T-helper 2 cell treated with Interferon-gamma antibody and Interleukin-4, amounts not matched to agents 100 ng/mL and 5 ng/mL, for 36 hours (primary cell): ENCODE data around the gene ZNF277. TPM values are rescaled to one million over a fixed set of nuclear protein-coding genes. Genes with fewer than 3 reads are reported as not detected.

Source experiments
- intact Hi-C: fragments of 100-400 bp; cut with micrococcal nuclease; formaldehyde crosslinking; loops from one replicate; pipeline ENCODE4 v1.15.1; 2023
- total RNA-seq: library from RNA; stranded (reverse); gene quantifications from 2 replicates; pipeline ENCODE4 v1.2.3, GENCODE V29; 2022

ZNF277 gene
- total RNA-seq, 1 donor from 2014 or later = 15.7 TPM

DNA sequence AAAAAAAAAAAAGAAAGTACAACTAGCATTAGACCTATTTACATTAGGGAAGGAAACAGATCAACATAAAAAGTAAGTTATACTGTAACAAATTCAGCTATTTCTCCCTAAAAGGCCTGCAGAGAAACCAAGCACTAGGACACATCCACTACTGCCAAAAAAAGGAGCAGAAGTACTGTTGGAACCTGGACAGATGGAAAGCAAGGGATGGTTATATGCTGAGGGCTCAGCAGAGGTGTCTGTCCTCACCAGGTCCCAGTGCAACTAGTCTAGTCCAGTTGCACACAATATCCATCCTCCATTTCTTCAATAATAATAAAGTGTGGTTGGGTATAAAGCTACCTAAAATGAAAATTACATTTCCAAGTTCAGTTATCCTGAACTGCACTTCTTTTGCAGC lies 140.6 kb downstream of the ZNF277 start:
- intact Hi-C loops = no loop called here

DNA sequence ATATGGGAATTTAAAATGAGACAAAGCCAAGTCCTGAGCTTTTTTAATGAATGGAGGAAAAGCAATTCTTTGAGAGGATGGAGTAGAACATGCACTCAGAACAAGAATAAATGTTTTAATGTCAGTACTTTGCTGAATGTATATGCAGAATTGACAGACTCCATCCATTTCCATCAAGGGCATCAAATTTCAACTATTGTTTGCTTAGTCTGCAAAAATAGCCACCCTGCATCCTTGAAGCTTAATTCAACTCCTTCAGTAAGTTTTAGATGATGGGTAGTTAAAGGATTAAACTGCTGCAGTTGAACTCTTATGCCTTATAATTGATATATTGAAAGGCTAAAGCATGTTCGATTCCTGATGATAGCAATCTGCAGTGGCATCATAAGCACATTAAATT lies 144.1 kb downstream of the ZNF277 start:
- intact Hi-C loops = no loop called here

DNA sequence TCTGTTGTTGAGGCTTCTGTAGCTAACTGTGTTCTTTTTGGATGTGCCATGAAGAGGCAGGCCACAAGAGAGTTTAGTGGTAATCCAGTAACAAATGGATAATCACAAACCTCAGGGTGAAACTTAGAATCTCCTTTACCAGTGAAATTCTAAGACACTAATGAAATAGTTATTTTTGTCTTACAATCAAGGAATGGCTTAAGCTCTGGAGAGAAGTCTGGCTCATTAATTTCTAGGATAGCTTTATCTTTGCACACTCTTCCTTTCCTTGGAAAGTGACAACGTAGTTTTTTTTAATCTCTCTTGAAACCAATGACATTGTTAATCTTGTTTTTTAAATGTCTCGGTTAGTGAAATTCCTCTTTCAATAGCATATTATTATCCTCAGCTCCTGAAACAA lies 150.1 kb downstream of the ZNF277 start:
- intact Hi-C loops = no loop called here

DNA sequence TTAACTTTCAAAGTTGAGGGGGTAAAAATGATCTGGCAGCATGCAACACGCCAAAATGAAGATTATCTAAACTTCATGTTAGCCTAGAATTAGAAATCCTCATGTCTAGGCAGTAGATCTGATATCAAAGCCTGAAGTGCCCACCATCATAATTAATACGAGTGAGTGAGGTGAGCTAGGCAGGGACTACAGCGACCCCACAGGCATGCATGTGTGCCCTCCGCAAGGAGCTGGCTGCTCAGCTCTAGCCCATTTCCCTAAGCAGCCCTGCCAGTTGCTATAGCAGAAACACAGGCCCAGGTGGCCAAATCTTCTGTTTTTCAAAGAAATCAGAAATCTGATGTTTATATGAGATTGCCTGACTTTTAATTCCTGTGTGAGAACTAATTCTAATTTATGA lies 150.6 kb downstream of the ZNF277 start:
- intact Hi-C loops = no loop called here

DNA sequence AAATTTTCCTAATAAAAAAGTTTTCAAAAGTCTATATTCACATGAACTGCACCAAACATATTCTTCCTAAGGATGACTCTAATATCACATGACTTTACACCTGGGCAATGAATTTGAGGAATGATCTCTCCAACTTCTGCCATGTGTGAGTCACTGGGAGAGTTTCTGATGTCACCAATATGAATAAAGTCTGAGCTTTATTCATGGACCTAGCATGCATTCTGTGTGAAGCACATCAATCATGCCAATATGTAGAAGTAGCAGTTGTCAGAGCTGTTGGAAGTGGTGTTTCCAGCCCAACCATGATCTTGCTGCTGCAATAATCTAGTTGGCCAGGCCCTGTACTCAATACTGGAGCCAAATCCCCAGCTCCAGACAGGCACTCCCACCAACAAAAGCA lies 152.0 kb downstream of the ZNF277 start:
- intact Hi-C loops = no loop called here

DNA sequence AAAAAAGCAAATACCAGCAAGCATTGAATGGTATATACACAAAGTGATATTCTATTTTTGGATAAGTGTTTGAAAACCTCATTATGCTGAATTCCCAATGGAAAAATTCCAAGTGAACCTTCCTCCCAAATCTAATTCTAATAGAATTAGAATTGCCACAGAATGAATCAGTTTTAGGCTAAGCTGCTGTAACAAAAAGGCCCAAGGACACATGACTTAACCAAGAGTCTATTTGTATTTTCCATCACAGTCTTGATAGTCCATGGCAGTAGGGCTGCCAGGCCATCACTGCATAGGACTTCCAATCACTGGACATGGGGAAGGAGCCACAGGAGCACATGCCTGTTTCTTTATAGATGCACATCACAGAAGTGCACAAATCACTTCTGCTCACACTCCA lies 152.6 kb downstream of the ZNF277 start:
- intact Hi-C loops = no loop called here

DNA sequence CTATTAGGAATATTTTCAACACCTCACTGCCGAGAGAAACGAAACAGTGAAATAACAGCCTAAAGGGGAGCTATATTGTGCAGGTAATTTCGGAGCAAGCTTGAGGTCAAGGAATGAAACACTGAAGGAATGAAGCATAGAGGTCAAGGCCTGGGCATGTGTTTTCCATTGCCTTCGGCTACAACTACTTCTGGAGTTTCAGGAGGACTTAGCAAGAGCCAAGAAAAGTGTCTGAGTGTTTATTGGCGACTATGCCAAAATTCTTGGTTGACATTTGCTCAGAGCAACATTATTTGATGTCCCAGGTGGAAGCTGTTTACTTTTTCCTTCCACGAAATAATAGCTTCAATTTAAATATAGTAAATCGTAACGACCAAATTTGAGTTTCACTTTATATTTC lies 154.2 kb downstream of the ZNF277 start:
- intact Hi-C loops = no loop called here

DNA sequence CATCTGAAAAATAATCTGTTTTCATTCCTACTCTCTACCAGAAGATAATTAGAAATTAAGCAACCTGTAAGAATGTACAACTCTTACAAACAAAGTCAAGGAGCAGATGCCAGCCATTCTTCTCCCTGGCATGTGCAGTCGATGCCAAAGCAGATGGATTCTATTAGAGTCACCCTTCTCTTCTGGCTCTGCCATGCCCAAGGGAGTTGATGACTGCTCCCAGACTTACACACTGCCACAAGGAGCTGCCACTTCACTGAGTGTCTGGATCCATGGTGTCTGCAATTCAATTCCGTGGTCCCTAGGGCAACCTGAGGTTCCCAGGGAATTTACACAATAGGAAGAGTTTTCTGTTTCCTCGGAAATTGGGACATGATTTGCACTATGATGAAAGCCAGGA lies 154.7 kb downstream of the ZNF277 start:
- intact Hi-C loops = no loop called here

DNA sequence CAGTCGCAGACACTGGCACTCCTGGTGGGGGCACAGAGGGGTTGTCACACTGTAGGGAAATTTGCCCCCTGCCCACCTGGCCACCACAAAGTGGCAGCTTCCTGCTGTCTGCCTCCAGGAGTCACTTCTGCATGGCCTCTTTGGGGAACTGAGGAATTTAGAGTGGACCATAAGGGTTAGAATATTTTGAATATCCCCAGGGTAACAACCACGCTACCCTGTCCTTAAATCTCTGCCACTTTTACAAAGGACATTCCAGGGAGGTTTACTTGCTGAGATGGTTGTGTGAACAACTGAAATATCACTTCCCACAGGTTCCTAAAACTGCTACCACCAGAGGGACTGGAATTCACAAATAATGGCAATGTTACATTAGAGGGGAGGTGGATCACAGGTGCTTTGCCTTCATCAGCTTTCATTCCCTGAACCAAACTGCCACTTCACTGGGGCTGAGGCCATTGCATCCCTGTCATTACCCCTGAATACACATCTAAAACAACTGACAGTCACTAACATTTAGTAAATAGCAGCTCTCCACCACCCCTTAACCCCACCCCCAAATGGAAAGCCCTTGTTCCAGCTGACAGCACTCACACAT lies 155.7 kb downstream of the ZNF277 start:
- intact Hi-C loops = no loop called here

DNA sequence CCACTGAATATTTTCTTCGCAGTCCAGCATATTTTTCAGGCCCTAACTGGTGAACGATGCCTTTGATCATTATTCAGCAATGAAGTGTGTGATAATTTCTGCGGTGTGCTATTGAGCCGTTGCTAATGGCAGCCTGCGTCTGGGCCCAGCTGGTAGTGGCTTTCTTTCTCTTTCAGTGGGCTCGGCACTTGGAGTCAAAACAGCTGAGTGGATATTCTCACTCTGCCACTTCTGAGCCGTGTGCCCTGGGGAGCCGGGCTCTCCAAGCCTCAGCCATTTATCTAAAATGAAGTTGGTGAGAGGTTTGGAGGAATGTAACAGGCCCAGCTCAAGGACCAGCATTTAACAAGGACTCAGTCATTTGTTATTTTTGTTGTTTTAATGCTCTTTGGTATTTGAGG lies 156.2 kb downstream of the ZNF277 start:
- intact Hi-C loops = no loop called here

DNA sequence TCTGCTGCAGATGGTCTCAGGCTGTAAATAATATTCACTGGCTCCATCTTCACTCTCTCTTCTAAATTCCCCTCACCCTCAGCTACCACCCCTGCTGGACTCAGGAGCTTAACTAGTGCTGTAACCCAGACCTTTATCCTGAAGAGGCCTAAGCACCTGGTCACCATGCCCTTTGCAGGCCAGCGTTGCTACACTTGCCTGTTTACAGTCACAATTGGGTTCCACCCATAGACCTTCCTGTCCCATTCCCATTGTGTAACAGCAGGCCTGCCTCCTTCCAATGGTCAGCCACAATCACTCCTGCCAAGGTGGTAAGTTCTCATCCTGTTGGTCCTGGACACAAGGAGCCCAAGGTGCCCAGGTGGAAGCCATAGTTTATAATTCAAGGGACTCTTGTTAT lies 157.9 kb downstream of the ZNF277 start:
- intact Hi-C loops = no loop called here

DNA sequence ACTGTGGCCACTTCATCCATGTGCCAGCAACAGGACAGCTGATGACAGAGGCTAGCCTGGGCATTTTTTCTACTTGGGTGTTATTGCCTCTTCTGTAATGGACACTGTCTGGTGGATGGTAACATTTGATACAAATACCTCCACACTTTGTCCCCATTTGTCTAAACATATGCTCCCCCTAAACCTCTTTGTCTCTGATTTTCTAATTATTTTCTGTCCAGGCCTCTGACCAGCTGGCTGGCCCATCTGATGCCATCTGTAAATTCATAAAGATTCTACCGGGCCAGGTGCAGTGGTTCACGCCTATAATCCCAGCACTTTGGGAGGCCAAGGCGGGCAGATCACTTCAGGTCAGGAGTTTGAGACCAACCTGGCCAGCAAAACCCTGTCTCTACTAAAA lies 159.1 kb downstream of the ZNF277 start:
- intact Hi-C loops = no loop called here

DNA sequence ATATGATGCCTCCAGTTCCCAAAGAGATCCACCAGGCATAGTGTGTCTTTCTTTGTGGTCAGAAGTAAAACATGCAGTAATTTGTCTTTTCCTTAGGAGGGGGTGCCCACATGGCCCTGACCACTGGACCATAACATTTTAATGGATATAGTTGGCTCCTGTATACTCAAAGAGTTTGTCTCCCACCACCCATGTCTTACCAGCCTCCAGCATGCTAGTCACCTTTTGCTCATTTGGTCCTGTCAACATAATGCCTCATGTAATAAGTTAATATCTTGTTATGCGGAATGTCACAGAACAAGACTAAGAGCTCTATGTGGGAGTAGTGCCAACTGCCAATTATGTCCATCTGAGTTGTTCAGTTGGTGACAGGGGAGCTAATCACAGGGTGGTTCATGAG lies 160.4 kb downstream of the ZNF277 start:
- intact Hi-C loops = no loop called here

DNA sequence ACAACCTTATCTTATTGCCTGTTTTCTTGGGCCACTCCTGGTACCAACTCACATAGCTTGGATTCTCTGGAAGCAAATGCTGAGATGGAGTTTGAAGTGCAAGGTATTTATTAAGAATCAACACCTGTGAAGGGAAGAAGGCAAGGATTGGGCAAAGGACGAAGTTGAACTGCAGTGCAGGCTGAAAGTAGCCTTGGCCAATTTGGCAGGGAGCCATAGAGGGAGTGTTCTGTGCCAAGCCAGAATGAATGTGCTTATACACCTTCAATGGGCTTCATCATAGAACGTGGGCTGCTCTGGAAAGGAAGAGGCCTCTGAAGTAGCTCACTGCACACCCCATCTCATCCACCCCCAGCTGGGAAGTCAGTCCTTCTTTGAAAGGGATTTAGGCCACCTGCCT lies 163.9 kb downstream of the ZNF277 start:
- intact Hi-C loops = no loop called here

DNA sequence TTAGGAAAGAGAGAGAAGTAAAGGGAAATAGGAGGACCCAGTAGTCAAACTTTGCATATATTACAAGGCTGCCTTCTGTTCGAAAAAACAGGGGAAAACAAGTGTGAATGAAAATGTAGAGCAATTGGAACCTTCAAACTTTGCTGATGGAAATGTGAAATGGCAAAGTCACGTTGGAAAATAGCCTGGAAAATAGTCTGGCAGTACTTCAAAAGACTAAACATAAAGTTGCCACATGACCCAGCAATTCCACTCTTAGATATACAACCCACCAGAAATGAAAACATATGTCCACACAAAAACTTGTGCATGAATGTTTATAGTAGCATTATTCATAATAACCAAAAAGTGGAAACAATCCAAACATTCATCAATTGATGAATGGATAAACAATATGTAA lies 165.2 kb downstream of the ZNF277 start:
- intact Hi-C loops = no loop called here

DNA sequence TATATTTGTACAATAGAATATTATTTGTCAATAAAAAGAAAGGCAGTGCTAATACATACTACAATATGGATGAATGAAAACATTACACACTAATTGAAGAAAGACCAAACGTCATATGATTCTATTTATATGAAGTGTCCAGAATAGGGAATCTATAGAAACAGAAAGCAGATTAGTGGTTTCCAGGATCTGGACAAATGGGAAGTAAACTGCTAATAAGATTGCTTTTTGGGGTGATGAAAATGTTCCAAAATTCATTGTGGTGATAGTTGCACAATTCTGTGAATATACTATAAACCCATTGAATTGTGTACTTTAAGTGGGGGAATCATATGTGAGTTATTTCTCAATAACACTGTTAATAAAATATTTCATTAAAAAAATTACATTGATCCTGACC lies 165.6 kb downstream of the ZNF277 start:
- intact Hi-C loops = no loop called here

DNA sequence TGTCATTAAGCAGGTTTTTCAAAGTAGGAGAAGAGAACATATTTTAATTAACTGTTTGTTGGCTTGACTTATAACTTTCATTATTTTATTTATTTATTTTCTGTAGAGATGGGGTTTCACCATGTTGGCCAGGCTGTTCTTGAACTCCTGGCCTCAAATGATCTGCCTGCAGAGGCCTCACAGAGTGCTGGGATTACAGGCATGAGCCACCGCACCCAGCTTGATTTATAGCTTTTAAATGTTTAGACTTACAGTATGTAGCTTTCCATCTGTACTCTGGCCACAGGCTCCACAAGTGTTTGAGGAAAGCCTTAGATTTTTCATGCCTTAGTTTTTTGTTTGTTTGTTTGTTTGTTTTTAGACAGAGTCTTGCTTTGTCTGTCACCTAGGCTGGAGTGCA lies 171.1 kb downstream of the ZNF277 start:
- intact Hi-C loops = no loop called here

DNA sequence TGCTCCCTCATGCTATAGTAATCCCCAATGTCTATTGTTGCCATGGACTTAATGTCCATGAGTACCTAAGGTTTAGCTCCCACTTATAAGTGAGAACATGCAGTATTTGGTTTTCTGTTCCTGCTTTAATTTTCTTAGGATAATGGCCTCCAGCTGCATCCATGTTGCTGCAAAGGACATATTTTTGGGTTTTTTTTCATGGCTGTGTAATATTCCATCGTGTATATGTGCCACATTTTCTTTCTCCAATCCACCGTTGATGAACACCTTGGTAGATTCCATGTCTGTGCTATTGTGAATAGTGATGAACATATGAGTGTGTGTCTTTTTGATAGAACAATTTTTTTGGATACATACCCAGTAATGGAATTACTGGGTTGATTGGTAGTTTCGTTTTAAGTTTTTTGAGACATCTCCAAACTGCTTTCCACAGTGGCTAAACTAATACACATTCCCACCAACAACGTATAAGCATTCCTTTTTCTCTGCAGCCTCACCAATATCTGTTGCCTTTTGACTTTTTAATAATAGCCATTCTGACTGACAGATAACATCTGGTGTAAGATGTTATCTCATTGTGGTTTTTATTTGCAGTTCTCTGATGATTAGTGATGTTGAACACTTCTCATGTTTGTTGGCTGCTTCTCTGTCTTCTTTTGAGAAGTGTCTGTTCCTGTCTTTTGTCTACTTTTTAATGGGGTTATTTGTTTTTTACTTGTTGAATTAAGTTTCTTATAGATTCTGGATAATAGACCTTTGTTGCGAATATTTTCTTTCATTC lies 175.0 kb downstream of the ZNF277 start:
- intact Hi-C loops = no loop called here

DNA sequence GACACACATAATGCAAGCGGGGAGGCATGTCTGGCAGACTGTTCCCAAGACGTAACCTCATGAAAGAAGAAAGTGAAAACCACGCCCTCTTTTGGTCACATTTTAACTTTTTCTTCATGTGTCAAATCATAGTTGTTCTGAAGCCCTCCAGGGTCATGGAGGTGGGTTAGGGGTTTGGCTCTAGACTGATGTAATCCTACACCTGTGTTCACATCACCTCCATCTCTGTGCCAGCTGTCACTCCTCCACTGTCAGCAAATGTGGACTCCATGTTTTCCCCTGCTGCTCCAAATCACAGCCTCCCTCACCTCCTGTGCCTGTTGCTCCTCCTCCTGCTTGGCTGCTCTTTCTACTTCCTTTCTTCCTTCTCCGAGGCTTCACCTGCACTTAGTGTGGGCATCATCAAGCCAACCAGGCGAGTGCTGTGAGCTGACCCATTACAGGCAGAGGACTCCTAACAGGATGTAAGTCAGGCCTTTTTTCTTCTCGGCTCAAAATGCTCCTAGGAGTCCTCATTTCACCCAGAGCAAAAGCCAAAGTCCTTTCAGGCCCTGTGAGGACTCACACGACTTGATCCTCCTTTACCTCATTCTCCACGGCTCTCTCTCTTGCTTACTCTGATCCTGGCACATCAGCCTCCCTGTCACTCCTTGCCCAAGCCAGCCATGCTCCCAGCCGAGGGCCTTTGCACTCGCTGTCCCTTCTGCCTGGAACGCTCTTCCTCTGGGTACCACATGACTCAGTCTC lies 177.3 kb downstream of the ZNF277 start:
- intact Hi-C loops = no loop called here

DNA sequence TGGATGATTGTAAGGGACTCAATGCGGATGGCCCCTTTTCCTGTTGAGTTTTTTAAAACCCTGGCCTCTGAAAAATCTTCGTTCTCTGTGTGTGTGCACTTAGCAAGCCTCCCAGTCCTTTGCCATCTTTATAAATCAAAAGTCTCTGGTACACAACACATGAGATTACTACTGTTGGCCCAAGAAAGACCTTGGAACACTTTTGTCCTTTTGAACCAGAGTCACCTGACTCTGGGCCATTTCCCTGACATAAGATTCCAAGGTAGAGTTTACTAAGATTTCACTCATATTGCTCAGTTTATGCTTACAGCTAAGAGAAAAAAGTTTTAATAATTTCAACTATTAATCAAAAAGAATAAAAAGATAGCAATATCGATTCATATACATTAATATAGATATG lies 179.0 kb downstream of the ZNF277 start:
- intact Hi-C loops = no loop called here

DNA sequence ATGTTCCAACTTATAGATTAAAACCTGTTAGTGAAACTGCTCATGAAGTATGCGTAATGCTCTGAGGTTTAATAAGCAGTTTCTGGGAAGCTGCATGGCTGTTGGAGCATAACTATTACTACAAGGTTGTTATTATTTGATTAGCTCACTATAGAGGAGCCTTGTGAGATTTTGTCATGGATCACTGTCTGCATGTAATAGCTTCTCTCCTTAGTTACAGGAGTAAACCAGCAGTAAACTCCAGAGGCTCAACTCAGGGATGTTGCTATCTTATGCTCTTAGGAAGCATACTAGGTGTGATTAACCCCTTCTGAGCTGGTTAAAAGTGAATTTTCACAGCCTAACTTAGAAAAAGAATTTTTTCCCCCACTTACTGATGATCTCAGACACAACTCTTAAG lies 180.1 kb downstream of the ZNF277 start:
- intact Hi-C loops = no loop called here

DNA sequence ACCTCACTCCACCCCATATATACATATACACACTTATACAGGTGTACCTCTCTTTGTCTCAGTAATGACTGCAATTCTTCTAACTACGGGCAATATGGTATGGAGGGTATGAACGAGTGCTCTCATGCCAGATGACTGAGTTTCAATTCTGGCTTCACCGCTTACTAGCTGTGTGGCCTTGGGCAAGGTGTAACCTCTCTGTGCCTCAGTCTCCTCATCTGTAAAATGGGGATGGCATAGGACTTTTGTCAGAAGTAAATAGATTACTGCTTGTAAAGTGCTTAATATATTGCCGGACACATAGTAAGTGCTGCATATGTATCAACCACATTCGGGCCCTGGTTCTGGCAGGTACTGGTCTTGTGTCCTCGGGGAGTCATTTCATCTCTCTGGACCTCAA lies 183.7 kb downstream of the ZNF277 start:
- intact Hi-C loops = loop anchor here (5.0 to 10.0 kb wide), 2 partner anchors 42 to 725 kb away; partner anchors contain the start of gene SMIM30
